Measurements from ENCODE around the gene HMBS. TPM values are rescaled to one million over a fixed set of nuclear protein-coding genes. Genes with fewer than 3 reads are reported as not detected.

The HMBS gene
- total RNA-seq, 1 experiment from 2014 or later: 61.6 TPM

- no peak; the same call in 1 of the 2 replicates for TF ChIP-seq POLR2AphosphoS5 (IDR thresholded peaks at IDR 0.05; ENCODE audit: low read depth, low read length)
- TF ChIP-seq SIN3A (IDR thresholded peaks at IDR 0.05; ENCODE audit: borderline replicate concordance, insufficient read depth, low read depth, low read length): no peak
- TF ChIP-seq, protein P1, sequence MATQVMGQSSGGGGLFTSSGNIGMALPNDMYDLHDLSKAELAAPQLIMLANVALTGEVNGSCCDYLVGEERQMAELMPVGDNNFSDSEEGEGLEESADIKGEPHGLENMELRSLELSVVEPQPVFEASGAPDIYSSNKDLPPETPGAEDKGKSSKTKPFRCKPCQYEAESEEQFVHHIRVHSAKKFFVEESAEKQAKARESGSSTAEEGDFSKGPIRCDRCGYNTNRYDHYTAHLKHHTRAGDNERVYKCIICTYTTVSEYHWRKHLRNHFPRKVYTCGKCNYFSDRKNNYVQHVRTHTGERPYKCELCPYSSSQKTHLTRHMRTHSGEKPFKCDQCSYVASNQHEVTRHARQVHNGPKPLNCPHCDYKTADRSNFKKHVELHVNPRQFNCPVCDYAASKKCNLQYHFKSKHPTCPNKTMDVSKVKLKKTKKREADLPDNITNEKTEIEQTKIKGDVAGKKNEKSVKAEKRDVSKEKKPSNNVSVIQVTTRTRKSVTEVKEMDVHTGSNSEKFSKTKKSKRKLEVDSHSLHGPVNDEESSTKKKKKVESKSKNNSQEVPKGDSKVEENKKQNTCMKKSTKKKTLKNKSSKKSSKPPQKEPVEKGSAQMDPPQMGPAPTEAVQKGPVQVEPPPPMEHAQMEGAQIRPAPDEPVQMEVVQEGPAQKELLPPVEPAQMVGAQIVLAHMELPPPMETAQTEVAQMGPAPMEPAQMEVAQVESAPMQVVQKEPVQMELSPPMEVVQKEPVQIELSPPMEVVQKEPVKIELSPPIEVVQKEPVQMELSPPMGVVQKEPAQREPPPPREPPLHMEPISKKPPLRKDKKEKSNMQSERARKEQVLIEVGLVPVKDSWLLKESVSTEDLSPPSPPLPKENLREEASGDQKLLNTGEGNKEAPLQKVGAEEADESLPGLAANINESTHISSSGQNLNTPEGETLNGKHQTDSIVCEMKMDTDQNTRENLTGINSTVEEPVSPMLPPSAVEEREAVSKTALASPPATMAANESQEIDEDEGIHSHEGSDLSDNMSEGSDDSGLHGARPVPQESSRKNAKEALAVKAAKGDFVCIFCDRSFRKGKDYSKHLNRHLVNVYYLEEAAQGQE (IDR thresholded peaks at IDR 0.05; ENCODE audit: insufficient read depth in 1 of 2, low read depth in 2 of 2, low read length in 1 of 2): no peak
- Histone ChIP-seq H3K27me3 (ENCODE audit: control insufficient read depth, insufficient read depth, low read length) (no peaks in the 10 kb centered on the region), H3K36me3 (ENCODE audit: control insufficient read depth, insufficient read depth, low read length) (peaks cover 3% of the 10 kb centered on the region; the same call in 1 of the 2 replicates), H3K27ac (ENCODE audit: low read length) (no peak overlapping the region), H3K4me3 (ENCODE audit: low read depth in 2 of 2, low read length in 2 of 2) (no peak overlapping the region), H3K9me3 (ENCODE audit: control insufficient read depth, insufficient read depth, low read depth, low read length) (no peaks in the 10 kb centered on the region), H3K4me1 (ENCODE audit: control insufficient read depth, insufficient read depth, low read length) (no peaks in the 10 kb centered on the region)
- BruUV-seq (replicated peaks): no TSS peak
- DNase-seq (ENCODE audit: low read depth, low spot score) (no peak), ATAC-seq (no peak)
- intact Hi-C loops (cut with micrococcal nuclease; ENCODE audit: unreplicated experiment) (no loop called here), in situ Hi-C loops (cut with HindIII; ENCODE audit: low pct_unique_long_range_greater_than_20kb, low sequenced_read_pairs) (no loop called here)
- POLR2A ChIA-PET: interaction anchor here (0.5 kb wide), 1 partner anchor 11 kb away, joined by 8 read pairs; no protein-coding TSS in a partner anchor
- CTCF ChIA-PET: interaction anchor here (0.6 kb wide), 1 partner anchor 11 kb away, joined by 5 read pairs; no protein-coding TSS in a partner anchor
These were observed 40.0 kb upstream of the HMBS start for GRCh38 chr11:119044708-119045107.

GRCh38 chr11:119046489-119046888 is 38.2 kb upstream of the HMBS start:
- Histone ChIP-seq H3K27me3 (ENCODE audit: control insufficient read depth, insufficient read depth, low read length) (no peaks in the 10 kb centered on the region), H3K4me3 (ENCODE audit: low read depth in 2 of 2, low read length in 2 of 2) (no peak overlapping the region), H3K9me3 (ENCODE audit: control insufficient read depth, insufficient read depth, low read depth, low read length) (no peaks in the 10 kb centered on the region), H3K4me1 (ENCODE audit: control insufficient read depth, insufficient read depth, low read length) (no peaks in the 10 kb centered on the region), H3K36me3 (ENCODE audit: control insufficient read depth, insufficient read depth, low read length) (peaks cover 3% of the 10 kb centered on the region; the same call in 1 of the 2 replicates), H3K27ac (ENCODE audit: low read length) (no peak overlapping the region)
- BruUV-seq (replicated peaks): no TSS peak
- DNase-seq (ENCODE audit: low read depth, low spot score) (no peak), ATAC-seq (no peak)
- in situ Hi-C loops (cut with HindIII; ENCODE audit: low pct_unique_long_range_greater_than_20kb, low sequenced_read_pairs): no loop called here
- ChIA-PET POLR2A (no interaction called here), CTCF (interaction anchor here (0.7 kb wide), 1 partner anchor 75 kb away, joined by 4 read pairs; the partner anchor contains the start of gene HINFP)
- TF ChIP-seq POLR2AphosphoS5 (IDR thresholded peaks at IDR 0.05; ENCODE audit: low read depth, low read length) (no peak), TCF7L2 (IDR thresholded peaks at IDR 0.05; ENCODE audit: low read depth, low read length) (no peak), SIN3A (IDR thresholded peaks at IDR 0.05; ENCODE audit: borderline replicate concordance, insufficient read depth, low read depth, low read length) (no peak), CTCF (IDR thresholded peaks at IDR 0.05) (no peak)
- TF ChIP-seq, protein P1 (IDR thresholded peaks at IDR 0.05; ENCODE audit: insufficient read depth in 1 of 2, low read depth in 2 of 2, low read length in 1 of 2): no peak
- intact Hi-C loops (cut with micrococcal nuclease; ENCODE audit: unreplicated experiment): no loop called here
